Endothelial cell of umbilical vein (primary cell): Measurements from ENCODE around the gene RUFY3.

Experiments used
- CTCF ChIP-seq, 2 donors: IDR thresholded peaks; 1 replicate in 1 of 2; 2 replicates in 1 of 2; pipeline ENCODE4 v1.5.1; 2011; ENCODE audit warnings: low read length in 2 of 2, mild to moderate bottlenecking in 2 of 2, moderate library complexity in 2 of 2, control low read depth in 1 of 2, inconsistent platforms in 1 of 2, low read depth in 1 of 2; ENCODE audit not compliant: insufficient read depth in 1 of 2; ENCODE audit errors: extremely low read depth in 1 of 2
- EZH2 ChIP-seq: IDR thresholded peaks from 2 replicates; pipeline ENCODE4 v1.6.1; 2012; ENCODE audit warnings: borderline replicate concordance, low read depth, mild to moderate bottlenecking, moderate library complexity, low read length, inconsistent platforms; ENCODE audit not compliant: severe bottlenecking
- FOS ChIP-seq: IDR thresholded peaks from 2 replicates; pipeline ENCODE4 v1.6.1; 2011; ENCODE audit warnings: mild to moderate bottlenecking, low read length, moderate library complexity, borderline replicate concordance; ENCODE audit not compliant: insufficient read depth
- GATA2 ChIP-seq: IDR thresholded peaks from 2 replicates; pipeline ENCODE4 v1.7.0; 2011; ENCODE audit warnings: low read depth, mild to moderate bottlenecking, moderate library complexity, mixed read lengths, low read length; ENCODE audit not compliant: insufficient read length, insufficient read depth
- JUN ChIP-seq: IDR thresholded peaks from 2 replicates; pipeline ENCODE4 v1.6.1; 2011; ENCODE audit warnings: borderline replicate concordance, low read depth; ENCODE audit not compliant: insufficient read length, insufficient read depth
- MAX ChIP-seq: IDR thresholded peaks from 2 replicates; pipeline ENCODE4 v1.6.1; 2011; ENCODE audit not compliant: insufficient read depth, insufficient read length
- POLR2A ChIP-seq: IDR thresholded peaks from 2 replicates; pipeline ENCODE4 v1.6.1; 2012; ENCODE audit warnings: low read depth, mild to moderate bottlenecking, control low read depth, low read length
- POLR2AphosphoS5 ChIP-seq: IDR thresholded peaks from 2 replicates; pipeline ENCODE4 v1.6.1; 2012; ENCODE audit warnings: low read depth, mild to moderate bottlenecking, control low read depth, low read length, moderate library complexity; ENCODE audit not compliant: insufficient read depth

- TF ChIP-seq POLR2A = no peak
- no peak for TF ChIP-seq CTCF (IDR thresholded peaks at IDR 0.05; ENCODE audit: extremely low read depth in 1 of 2, insufficient read depth in 1 of 2, low read depth in 1 of 2, low read length in 2 of 2)
- no peak for TF ChIP-seq POLR2AphosphoS5
- TF ChIP-seq MAX = no peak
- no peak for TF ChIP-seq EZH2
- no peak for TF ChIP-seq JUN
- no peak for TF ChIP-seq FOS
- no peak for TF ChIP-seq GATA2
These were observed 96.5 kb downstream of the RUFY3 start for GRCh38 chr4:70818173-70818855.
